Adrenal gland (tissue), 5 donors: Measurements from ENCODE around the gene OR8G1.

Source experiments
- POLR2A ChIP-seq, 2 donors: fragments of 450-650 bp; IDR thresholded peaks; one replicate each; pipeline ENCODE4 v1.6.1; 2017; ENCODE audit warnings: antibody characterized with exemption in 2 of 2, mild to moderate bottlenecking in 2 of 2, moderate library complexity in 1 of 2
- TF ChIP-seq, protein P1 (sequence below), 6 experiments: fragments of 450-650 bp in 4 of 6; fragments of 200-600 bp in 2 of 6; sonication (generic) in 1 of 6; IDR thresholded peaks; 1 replicate in 5 of 6; 2 replicates in 1 of 6; pipeline versions ENCODE4 v1.5.1 to v1.8.0; 2016 to 2021; ENCODE audit warnings: antibody characterized with exemption in 6 of 6, mild to moderate bottlenecking in 2 of 6, moderate library complexity in 1 of 6
- donor health status: DM: no; HTN: no; CAD: no.

DNA sequence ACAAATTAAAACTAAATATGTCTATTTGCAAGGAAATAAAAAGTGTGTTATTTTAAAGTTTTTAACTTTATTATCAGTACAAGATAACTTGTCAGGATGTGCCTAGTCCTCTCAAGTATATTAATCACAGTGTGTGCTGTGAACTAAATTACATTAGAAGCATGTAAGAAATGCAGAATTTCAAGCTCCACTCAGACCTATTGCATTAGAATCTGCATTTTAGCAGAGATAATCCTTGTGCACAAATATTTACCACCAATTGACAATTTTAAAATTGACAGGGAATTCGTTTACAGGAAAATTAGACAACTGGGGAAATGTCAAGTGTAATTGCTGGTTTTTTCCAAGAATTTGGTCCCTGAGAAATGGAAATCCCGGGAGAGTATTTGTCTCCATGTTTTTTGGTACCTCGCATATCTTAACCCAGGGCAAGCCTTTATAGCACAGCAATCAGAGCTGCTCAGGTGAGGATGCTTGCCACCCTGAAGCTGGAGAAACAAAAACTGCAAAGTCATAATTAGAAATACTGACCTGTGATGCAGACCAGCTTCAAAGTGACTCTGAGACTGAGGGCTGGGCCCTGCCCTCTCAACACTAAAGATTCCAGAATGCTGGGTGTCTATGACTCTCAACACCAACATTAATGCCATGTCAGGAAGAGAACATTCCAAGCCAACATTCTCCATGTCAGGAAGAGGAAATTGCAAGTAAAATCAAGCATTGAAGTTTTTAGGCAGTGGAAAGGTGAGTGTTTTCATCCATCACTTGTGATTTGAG, at the start of gene OR8G1:
- TF ChIP-seq, protein P1, sequence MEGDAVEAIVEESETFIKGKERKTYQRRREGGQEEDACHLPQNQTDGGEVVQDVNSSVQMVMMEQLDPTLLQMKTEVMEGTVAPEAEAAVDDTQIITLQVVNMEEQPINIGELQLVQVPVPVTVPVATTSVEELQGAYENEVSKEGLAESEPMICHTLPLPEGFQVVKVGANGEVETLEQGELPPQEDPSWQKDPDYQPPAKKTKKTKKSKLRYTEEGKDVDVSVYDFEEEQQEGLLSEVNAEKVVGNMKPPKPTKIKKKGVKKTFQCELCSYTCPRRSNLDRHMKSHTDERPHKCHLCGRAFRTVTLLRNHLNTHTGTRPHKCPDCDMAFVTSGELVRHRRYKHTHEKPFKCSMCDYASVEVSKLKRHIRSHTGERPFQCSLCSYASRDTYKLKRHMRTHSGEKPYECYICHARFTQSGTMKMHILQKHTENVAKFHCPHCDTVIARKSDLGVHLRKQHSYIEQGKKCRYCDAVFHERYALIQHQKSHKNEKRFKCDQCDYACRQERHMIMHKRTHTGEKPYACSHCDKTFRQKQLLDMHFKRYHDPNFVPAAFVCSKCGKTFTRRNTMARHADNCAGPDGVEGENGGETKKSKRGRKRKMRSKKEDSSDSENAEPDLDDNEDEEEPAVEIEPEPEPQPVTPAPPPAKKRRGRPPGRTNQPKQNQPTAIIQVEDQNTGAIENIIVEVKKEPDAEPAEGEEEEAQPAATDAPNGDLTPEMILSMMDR (IDR thresholded peaks at IDR 0.05) = no peak
- no peak for TF ChIP-seq POLR2A (IDR thresholded peaks at IDR 0.05)
